Measurements from ENCODE around the gene SNED1. TPM values are rescaled to one million over a fixed set of nuclear protein-coding genes. Genes with fewer than 3 reads are reported as not detected.

SNED1 gene
- total RNA-seq, 2 donors from 2014 or later, result 0.66 to 4.5 TPM

DNA sequence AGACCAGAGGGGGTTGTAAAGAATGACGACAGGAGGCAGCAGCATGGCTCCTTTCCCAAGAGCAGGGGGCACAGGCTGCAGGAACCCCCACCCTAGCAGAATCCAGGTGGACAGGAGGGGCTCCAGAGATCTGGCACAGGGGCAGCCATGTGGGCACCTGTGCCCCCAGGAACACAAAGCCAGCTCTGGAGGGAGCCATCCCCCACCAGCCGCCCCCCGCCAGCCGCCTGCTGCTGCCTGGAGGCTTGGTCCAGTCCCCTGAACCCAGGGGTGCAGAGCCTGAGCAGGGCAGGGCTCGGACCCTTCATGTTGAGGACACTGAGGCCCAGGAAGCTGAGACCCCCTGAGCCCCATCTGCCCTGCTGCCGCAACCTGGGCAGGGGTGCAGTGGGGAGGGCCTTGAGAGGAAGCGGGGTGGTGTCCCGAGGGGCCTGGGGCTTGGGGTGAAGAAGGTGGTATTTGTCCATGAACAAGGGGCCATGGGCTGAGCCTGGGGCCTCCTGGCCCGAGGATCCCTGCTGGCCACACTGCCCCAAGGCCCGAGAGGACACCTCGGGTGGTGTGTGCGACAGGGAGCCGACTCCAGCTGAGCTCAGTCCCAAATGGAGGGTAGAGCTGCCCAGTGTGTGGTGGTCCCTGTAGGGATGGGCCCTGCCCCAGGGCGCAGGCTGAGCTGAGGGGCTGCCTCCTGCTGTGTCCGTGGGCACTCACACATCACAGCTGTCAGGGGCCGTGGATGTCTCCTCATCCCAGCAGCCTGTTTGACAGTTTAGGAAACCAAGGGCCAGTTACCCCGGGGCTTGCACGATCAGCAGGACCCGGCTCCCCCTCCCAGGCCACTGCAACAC lies 39.8 kb upstream of the SNED1 start:
- no peak overlapping the region for H3K27ac Mint-ChIP-seq
- no peak overlapping the region for H3K4me3 Mint-ChIP-seq
- H3K27ac ChIP-seq (ENCODE audit: low read depth, low read length), result no peak overlapping the region
- no peak for TF ChIP-seq CTCF (conservative IDR thresholded peaks at IDR 0.05)
- H3K4me1 Mint-ChIP-seq, result peaks cover 3% of the 10 kb centered on the region
- H3K36me3 ChIP-seq (ENCODE audit: control insufficient read depth, insufficient read depth, low read length), result no peaks in the 10 kb centered on the region
- no peaks in the 10 kb centered on the region for H3K36me3 Mint-ChIP-seq (ENCODE audit: low read depth)
- no peaks in the 10 kb centered on the region for H3K27me3 Mint-ChIP-seq (ENCODE audit: insufficient read depth)
- no peaks in the 10 kb centered on the region for H3K4me1 ChIP-seq (ENCODE audit: control insufficient read depth, insufficient read depth, low read length)
- no peaks in the 10 kb centered on the region for H3K9me3 ChIP-seq (ENCODE audit: control insufficient read depth, low read length)
- no peak for DNase-seq
- no peaks in the 10 kb centered on the region for H3K9me3 Mint-ChIP-seq
- no peaks in the 10 kb centered on the region for H3K27me3 ChIP-seq (ENCODE audit: control insufficient read depth, insufficient read depth, low read length, poor library complexity, severe bottlenecking)
- no peak overlapping the region for H3K9ac ChIP-seq (ENCODE audit: extremely low read depth, low read length, poor library complexity, severe bottlenecking)
- 91 to 92% methylated on average over 11 to 19 of the region's 19 CpGs for WGBS, 2 experiments (ENCODE audit: insufficient coverage in 1 of 2, insufficient read length in 1 of 2)
- H3K4me3 ChIP-seq (ENCODE audit: low read length), result no peak overlapping the region

GRCh38 chr2:240959214-240959940 lies 39.0 kb upstream of the SNED1 start:
- Mint-ChIP-seq H3K36me3 (ENCODE audit: low read depth) (no peaks in the 10 kb centered on the region), H3K4me3 (no peak overlapping the region), H3K27ac (no peak overlapping the region), H3K27me3 (ENCODE audit: insufficient read depth) (no peaks in the 10 kb centered on the region), H3K9me3 (no peaks in the 10 kb centered on the region), H3K4me1 (peaks cover 2% of the 10 kb centered on the region)
- 91 to 98% methylated on average over 10 to 15 of the region's 15 CpGs for WGBS, 2 experiments (ENCODE audit: insufficient coverage in 1 of 2, insufficient read length in 1 of 2)
- Histone ChIP-seq H3K36me3 (ENCODE audit: control insufficient read depth, insufficient read depth, low read length) (no peaks in the 10 kb centered on the region), H3K27me3 (ENCODE audit: control insufficient read depth, insufficient read depth, low read length, poor library complexity, severe bottlenecking) (no peaks in the 10 kb centered on the region), H3K9ac (ENCODE audit: extremely low read depth, low read length, poor library complexity, severe bottlenecking) (no peak overlapping the region), H3K9me3 (ENCODE audit: control insufficient read depth, low read length) (no peaks in the 10 kb centered on the region), H3K4me1 (ENCODE audit: control insufficient read depth, insufficient read depth, low read length) (no peaks in the 10 kb centered on the region), H3K27ac (ENCODE audit: low read depth, low read length) (peak overlapping the region; percentile 16), H3K4me3 (ENCODE audit: low read length) (no peak overlapping the region)
- peak; percentile 43 for DNase-seq
- TF ChIP-seq CTCF (conservative IDR thresholded peaks at IDR 0.05), result no peak

DNA sequence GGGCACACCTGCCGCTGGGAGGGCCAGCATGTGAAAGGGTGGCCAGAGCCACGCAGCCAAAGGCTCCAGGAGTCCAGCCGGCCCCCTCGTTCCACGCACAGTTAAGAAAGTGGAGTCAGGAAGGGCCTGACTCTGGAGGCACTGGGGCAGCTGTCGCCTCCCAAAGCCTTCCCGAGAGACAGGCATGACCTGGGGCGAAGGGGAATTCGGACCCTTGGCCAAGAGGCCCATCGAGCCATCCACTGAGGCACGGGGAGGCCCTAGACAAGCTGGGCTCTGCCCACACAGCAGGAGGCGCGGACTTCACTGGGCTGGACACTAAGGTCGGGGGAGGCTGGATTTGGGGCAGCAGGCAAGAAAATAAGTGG lies 38.5 kb upstream of the SNED1 start:
- H3K36me3 Mint-ChIP-seq (ENCODE audit: low read depth), result no peaks in the 10 kb centered on the region
- H3K9ac ChIP-seq (ENCODE audit: extremely low read depth, low read length, poor library complexity, severe bottlenecking), result no peak overlapping the region
- H3K27me3 ChIP-seq (ENCODE audit: control insufficient read depth, insufficient read depth, low read length, poor library complexity, severe bottlenecking), result no peaks in the 10 kb centered on the region
- no peak for TF ChIP-seq CTCF (conservative IDR thresholded peaks at IDR 0.05)
- no peaks in the 10 kb centered on the region for H3K4me1 Mint-ChIP-seq
- H3K9me3 Mint-ChIP-seq, result no peaks in the 10 kb centered on the region
- no peak overlapping the region for H3K4me3 Mint-ChIP-seq
- 85 to 91% methylated on average over 11 to 14 of the region's 14 CpGs for WGBS, 2 experiments (ENCODE audit: insufficient coverage in 1 of 2, insufficient read length in 1 of 2)
- DNase-seq, result peak; percentile 43
- peak overlapping the region; percentile 24 for H3K27ac ChIP-seq (ENCODE audit: low read depth, low read length)
- H3K4me1 ChIP-seq (ENCODE audit: control insufficient read depth, insufficient read depth, low read length), result no peaks in the 10 kb centered on the region
- no peak overlapping the region for H3K27ac Mint-ChIP-seq
- H3K4me3 ChIP-seq (ENCODE audit: low read length), result no peak overlapping the region
- no peaks in the 10 kb centered on the region for H3K9me3 ChIP-seq (ENCODE audit: control insufficient read depth, low read length)
- H3K27me3 Mint-ChIP-seq (ENCODE audit: insufficient read depth), result no peaks in the 10 kb centered on the region
- no peaks in the 10 kb centered on the region for H3K36me3 ChIP-seq (ENCODE audit: control insufficient read depth, insufficient read depth, low read length)
